Neural progenitor cell (in vitro differentiated cells): ENCODE measurements around the gene FAM131B.

ENCODE experiments used
- CTCF ChIP-seq: fragments of 200-600 bp; sonication (generic); IDR thresholded peaks from 2 replicates; pipeline ENCODE4 v1.5.1; 2017; ENCODE audit warnings: antibody characterized with exemption, mild to moderate bottlenecking
- EZH2 ChIP-seq: fragments of 200-600 bp; sonication (generic); IDR thresholded peaks from 2 replicates; pipeline ENCODE4 v1.6.1; 2017; ENCODE audit warnings: antibody characterized with exemption, mild to moderate bottlenecking, moderate library complexity
- EZH2phosphoT487 ChIP-seq: fragments of 200-600 bp; sonication (generic); IDR thresholded peaks from 2 replicates; pipeline ENCODE4 v1.6.1; 2017; ENCODE audit warnings: antibody characterized with exemption

GRCh38 chr7:143375298-143376034 lies 13.0 kb upstream of the FAM131B start:
- TF ChIP-seq CTCF: no peak
- TF ChIP-seq EZH2phosphoT487: no peak
- no peak for TF ChIP-seq EZH2
